ENCODE measurements around the gene ZNF444.

DNA sequence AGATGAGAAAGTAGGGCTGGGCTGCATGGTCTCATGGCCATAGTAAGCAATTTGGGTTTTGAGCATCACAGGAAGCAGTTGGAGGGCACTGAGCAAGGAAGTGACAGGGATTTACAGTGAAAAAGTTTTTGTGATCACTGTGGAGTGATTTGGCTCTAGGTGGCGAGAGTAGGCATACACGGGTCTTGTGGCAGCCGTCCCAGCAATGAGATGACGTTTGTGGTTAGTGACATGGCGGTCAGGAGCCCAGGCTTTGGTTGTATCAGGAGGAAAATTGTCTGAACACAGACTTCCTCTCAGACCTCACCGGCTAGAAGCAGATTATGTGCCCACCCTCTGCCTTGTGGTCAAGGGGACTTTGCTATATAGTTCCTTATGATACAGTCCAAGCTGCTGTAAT lies 3.3 kb downstream of the ZNF444 start:
- TF ChIP-seq ESRRA (CRISPR knock-in tag; IDR thresholded peaks at IDR 0.05; ENCODE audit: borderline replicate concordance) (no peak), NFYB (CRISPR knock-in tag; conservative IDR thresholded peaks at IDR 0.05; ENCODE audit: low read depth) (no peak), RORB (CRISPR knock-in tag; IDR thresholded peaks at IDR 0.05) (no peak), ZNF232 (CRISPR knock-in tag; IDR thresholded peaks at IDR 0.05) (no peak), JUN (CRISPR knock-in tag; IDR thresholded peaks at IDR 0.05) (no peak), TEAD4 (CRISPR knock-in tag; IDR thresholded peaks at IDR 0.05) (no peak), CREB1 (CRISPR knock-in tag; IDR thresholded peaks at IDR 0.05) (no peak), FOXP1 (CRISPR knock-in tag; IDR thresholded peaks at IDR 0.05; ENCODE audit: borderline replicate concordance) (no peak)
- TF ChIP-seq, protein P1, sequence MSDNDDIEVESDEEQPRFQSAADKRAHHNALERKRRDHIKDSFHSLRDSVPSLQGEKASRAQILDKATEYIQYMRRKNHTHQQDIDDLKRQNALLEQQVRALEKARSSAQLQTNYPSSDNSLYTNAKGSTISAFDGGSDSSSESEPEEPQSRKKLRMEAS (CRISPR knock-in tag; IDR thresholded peaks at IDR 0.05), result no peak
- TF ChIP-seq, protein P2, sequence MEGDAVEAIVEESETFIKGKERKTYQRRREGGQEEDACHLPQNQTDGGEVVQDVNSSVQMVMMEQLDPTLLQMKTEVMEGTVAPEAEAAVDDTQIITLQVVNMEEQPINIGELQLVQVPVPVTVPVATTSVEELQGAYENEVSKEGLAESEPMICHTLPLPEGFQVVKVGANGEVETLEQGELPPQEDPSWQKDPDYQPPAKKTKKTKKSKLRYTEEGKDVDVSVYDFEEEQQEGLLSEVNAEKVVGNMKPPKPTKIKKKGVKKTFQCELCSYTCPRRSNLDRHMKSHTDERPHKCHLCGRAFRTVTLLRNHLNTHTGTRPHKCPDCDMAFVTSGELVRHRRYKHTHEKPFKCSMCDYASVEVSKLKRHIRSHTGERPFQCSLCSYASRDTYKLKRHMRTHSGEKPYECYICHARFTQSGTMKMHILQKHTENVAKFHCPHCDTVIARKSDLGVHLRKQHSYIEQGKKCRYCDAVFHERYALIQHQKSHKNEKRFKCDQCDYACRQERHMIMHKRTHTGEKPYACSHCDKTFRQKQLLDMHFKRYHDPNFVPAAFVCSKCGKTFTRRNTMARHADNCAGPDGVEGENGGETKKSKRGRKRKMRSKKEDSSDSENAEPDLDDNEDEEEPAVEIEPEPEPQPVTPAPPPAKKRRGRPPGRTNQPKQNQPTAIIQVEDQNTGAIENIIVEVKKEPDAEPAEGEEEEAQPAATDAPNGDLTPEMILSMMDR (IDR thresholded peaks at IDR 0.05), result no peak
- TF ChIP-seq, protein P3, sequence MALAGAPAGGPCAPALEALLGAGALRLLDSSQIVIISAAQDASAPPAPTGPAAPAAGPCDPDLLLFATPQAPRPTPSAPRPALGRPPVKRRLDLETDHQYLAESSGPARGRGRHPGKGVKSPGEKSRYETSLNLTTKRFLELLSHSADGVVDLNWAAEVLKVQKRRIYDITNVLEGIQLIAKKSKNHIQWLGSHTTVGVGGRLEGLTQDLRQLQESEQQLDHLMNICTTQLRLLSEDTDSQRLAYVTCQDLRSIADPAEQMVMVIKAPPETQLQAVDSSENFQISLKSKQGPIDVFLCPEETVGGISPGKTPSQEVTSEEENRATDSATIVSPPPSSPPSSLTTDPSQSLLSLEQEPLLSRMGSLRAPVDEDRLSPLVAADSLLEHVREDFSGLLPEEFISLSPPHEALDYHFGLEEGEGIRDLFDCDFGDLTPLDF (CRISPR knock-in tag; IDR thresholded peaks at IDR 0.05), result no peak
- TF ChIP-seq, protein P4, sequence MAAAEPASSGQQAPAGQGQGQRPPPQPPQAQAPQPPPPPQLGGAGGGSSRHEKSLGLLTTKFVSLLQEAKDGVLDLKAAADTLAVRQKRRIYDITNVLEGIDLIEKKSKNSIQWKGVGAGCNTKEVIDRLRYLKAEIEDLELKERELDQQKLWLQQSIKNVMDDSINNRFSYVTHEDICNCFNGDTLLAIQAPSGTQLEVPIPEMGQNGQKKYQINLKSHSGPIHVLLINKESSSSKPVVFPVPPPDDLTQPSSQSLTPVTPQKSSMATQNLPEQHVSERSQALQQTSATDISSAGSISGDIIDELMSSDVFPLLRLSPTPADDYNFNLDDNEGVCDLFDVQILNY (CRISPR knock-in tag; IDR thresholded peaks at IDR 0.05), result no peak
